Pons (tissue), 1 donor: ENCODE results near the gene DCLK3.

Experiments used
- DNase-seq: peaks from one replicate; pipeline ENCODE4 v3.0.0-alpha.2; 2016; ENCODE audit warnings: low spot score

DCLK3 gene

GRCh38 chr3:36669764-36670163, 94.6 kb downstream of the DCLK3 start:
- no peak for DNase-seq

- DNase-seq, result no peak
These were observed 98.2 kb downstream of the DCLK3 start for GRCh38 chr3:36666166-36666565.

GRCh38 chr3:36663666-36664291, 100.6 kb downstream of the DCLK3 start:
- no peak for DNase-seq

- no peak for DNase-seq
These were observed 101.7 kb downstream of the DCLK3 start for GRCh38 chr3:36662626-36663025.
